Measurements from ENCODE around the gene LIX1L. TPM values are rescaled to one million over a fixed set of nuclear protein-coding genes. Genes with fewer than 3 reads are reported as not detected.

LIX1L gene
- total and polyA plus RNA-seq, 7 donors, result 1.4 to 42.5 (median 26.9) TPM

GRCh38 chr1:145991735-145992412 is 34.1 kb upstream of the LIX1L start:
- intact Hi-C loops (cut with DNase I), result no loop called here
- TF ChIP-seq POLR2A (IDR thresholded peaks at IDR 0.05) (peak in 1 of 2 donors; percentile 7), POLR2AphosphoS5 (IDR thresholded peaks at IDR 0.05) (peak; percentile 38 to 60 (median 54)), CTCF (IDR thresholded peaks at IDR 0.05) (no peak)
- Histone ChIP-seq H3K27me3 (no peaks in the 10 kb centered on the region), H3K4me3 (peak overlapping the region; percentile 72 to 93 (median 88)), H3K4me1 (peaks cover 0 to 35% (median 20%) of the 10 kb centered on the region in 4 donors), H3K9me3 (no peaks in the 10 kb centered on the region), H3K27ac (peak overlapping the region; percentile 92 to 95 (median 94)), H3K36me3 (peaks cover 35 to 38% (median 37%) of the 10 kb centered on the region in 4 donors)
- DNase-seq, result peak; percentile 74
- WGBS, 2 donors, result 68 to 74% methylated on average over 10 of the region's 10 CpGs

- no peaks in the 10 kb centered on the region for H3K27me3 ChIP-seq
- 63 to 83% methylated on average over 7 of the region's 7 CpGs for WGBS, 2 donors
- H3K27ac ChIP-seq, result peak overlapping the region; percentile 92 to 95 (median 94)
- TF ChIP-seq POLR2AphosphoS5 (IDR thresholded peaks at IDR 0.05) (peak in 2 of 4 donors; percentile 44 to 49), CTCF (IDR thresholded peaks at IDR 0.05) (no peak)
- peak; percentile 77 for DNase-seq
- no peaks in the 10 kb centered on the region for H3K9me3 ChIP-seq
- intact Hi-C loops (cut with DNase I), result no loop called here
- H3K36me3 ChIP-seq, result peaks cover 30 to 32% (median 31%) of the 10 kb centered on the region in 4 donors
- H3K4me1 ChIP-seq, result peaks cover 0 to 48% (median 34%) of the 10 kb centered on the region in 4 donors
- no peak overlapping the region for H3K4me3 ChIP-seq
These were observed 32.5 kb upstream of the LIX1L start for GRCh38 chr1:145990249-145990855.

- Histone ChIP-seq H3K36me3 (peaks cover 15 to 17% (median 16%) of the 10 kb centered on the region in 4 donors), H3K27me3 (no peaks in the 10 kb centered on the region), H3K9me3 (no peaks in the 10 kb centered on the region), H3K27ac (peak overlapping the region; percentile 54 to 94 (median 92)), H3K4me1 (peaks cover 0 to 64% (median 49%) of the 10 kb centered on the region in 4 donors), H3K4me3 (no peak overlapping the region)
- TF ChIP-seq POLR2A (IDR thresholded peaks at IDR 0.05) (no peak), CTCF (IDR thresholded peaks at IDR 0.05) (no peak), POLR2AphosphoS5 (IDR thresholded peaks at IDR 0.05) (no peak), EP300 (IDR thresholded peaks at IDR 0.05) (no peak)
- peak; percentile 60 for DNase-seq
- WGBS, 2 donors, result 45% methylated on average over 5 of the region's 5 CpGs
- intact Hi-C loops (cut with DNase I), result no loop called here
These were observed 31.0 kb upstream of the LIX1L start for GRCh38 chr1:145988773-145989172.

GRCh38 chr1:145987926-145988325 is 30.1 kb upstream of the LIX1L start:
- H3K9me3 ChIP-seq, result no peaks in the 10 kb centered on the region
- intact Hi-C loops (cut with DNase I), result no loop called here
- H3K4me1 ChIP-seq, result peaks cover 0 to 66% (median 57%) of the 10 kb centered on the region in 4 donors
- peak overlapping the region; percentile 54 to 94 (median 92) for H3K27ac ChIP-seq
- WGBS, 2 donors, result 96 to 100% methylated on average over 1 of the region's 1 CpG
- no peak overlapping the region for H3K4me3 ChIP-seq
- TF ChIP-seq POLR2AphosphoS5 (IDR thresholded peaks at IDR 0.05) (peak in 1 of 4 donors; percentile 37), POLR2A (IDR thresholded peaks at IDR 0.05) (no peak), EP300 (IDR thresholded peaks at IDR 0.05) (no peak)
- no peak for DNase-seq
- H3K36me3 ChIP-seq, result peaks cover 6 to 8% (median 7%) of the 10 kb centered on the region in 4 donors
- H3K27me3 ChIP-seq, result no peaks in the 10 kb centered on the region

- 95% methylated on average over 6 of the region's 6 CpGs for WGBS, 2 donors
- TF ChIP-seq POLR2A (IDR thresholded peaks at IDR 0.05) (no peak), POLR2AphosphoS5 (IDR thresholded peaks at IDR 0.05) (no peak), EP300 (IDR thresholded peaks at IDR 0.05) (no peak), CTCF (IDR thresholded peaks at IDR 0.05) (no peak)
- peaks cover 0 to 66% (median 62%) of the 10 kb centered on the region in 4 donors for H3K4me1 ChIP-seq
- peak; percentile 52 for DNase-seq
- H3K27ac ChIP-seq, result peak overlapping the region; percentile 92 to 96 (median 94)
- H3K27me3 ChIP-seq, result no peaks in the 10 kb centered on the region
- no peak overlapping the region for H3K4me3 ChIP-seq
- intact Hi-C loops (cut with DNase I), result no loop called here
- H3K9me3 ChIP-seq, result no peaks in the 10 kb centered on the region
- H3K36me3 ChIP-seq, result no peaks in the 10 kb centered on the region
These were observed 28.7 kb upstream of the LIX1L start for GRCh38 chr1:145986551-145986950.
